GM04503 (cell line): ENCODE measurements around the gene KIF5C.

Experiments used
- DNase-seq: peaks from one replicate; pipeline ENCODE4 v3.0.0-alpha.2; 2012; ENCODE audit warnings: low read depth

Gene KIF5C

GRCh38 chr2:148924514-148925178 lies 49.6 kb downstream of the KIF5C start:
- no peak for DNase-seq

GRCh38 chr2:148926291-148926961 lies 51.4 kb downstream of the KIF5C start:
- no peak for DNase-seq

- DNase-seq: no peak
Observed at GRCh38 chr2:148926981-148927401, 52.0 kb downstream of the KIF5C start.

GRCh38 chr2:148928395-148928794 lies 53.4 kb downstream of the KIF5C start:
- DNase-seq: no peak

- no peak for DNase-seq
Observed at GRCh38 chr2:148930046-148930775, 55.2 kb downstream of the KIF5C start.

- DNase-seq: no peak
Observed at GRCh38 chr2:148932536-148932935, 57.5 kb downstream of the KIF5C start.

- DNase-seq: no peak
Observed at GRCh38 chr2:148933456-148933855, 58.4 kb downstream of the KIF5C start.

GRCh38 chr2:148935791-148936190 lies 60.8 kb downstream of the KIF5C start:
- DNase-seq: no peak

GRCh38 chr2:148936857-148937450 lies 61.9 kb downstream of the KIF5C start:
- no peak for DNase-seq

GRCh38 chr2:148939271-148939670 lies 64.2 kb downstream of the KIF5C start:
- DNase-seq: no peak

GRCh38 chr2:148943097-148943496 lies 68.1 kb downstream of the KIF5C start:
- no peak for DNase-seq

- DNase-seq: no peak
Observed at GRCh38 chr2:148944536-148944935, 69.5 kb downstream of the KIF5C start.

GRCh38 chr2:148947299-148947698 lies 72.3 kb downstream of the KIF5C start:
- no peak for DNase-seq

GRCh38 chr2:148948868-148949267 lies 73.8 kb downstream of the KIF5C start:
- DNase-seq: no peak

- DNase-seq: no peak
Observed at GRCh38 chr2:148949348-148949747, 74.3 kb downstream of the KIF5C start.

GRCh38 chr2:148952621-148953020 lies 77.6 kb downstream of the KIF5C start:
- DNase-seq: no peak

GRCh38 chr2:148953426-148953825 lies 78.4 kb downstream of the KIF5C start:
- DNase-seq: no peak

GRCh38 chr2:148954536-148954935 lies 79.5 kb downstream of the KIF5C start:
- DNase-seq: no peak

GRCh38 chr2:148955798-148956197 lies 80.8 kb downstream of the KIF5C start:
- no peak for DNase-seq

- DNase-seq: no peak
Observed at GRCh38 chr2:148957023-148957422, 82.0 kb downstream of the KIF5C start.

GRCh38 chr2:148959745-148960144 lies 84.7 kb downstream of the KIF5C start:
- no peak for DNase-seq

GRCh38 chr2:148960483-148960882 lies 85.5 kb downstream of the KIF5C start:
- no peak for DNase-seq

GRCh38 chr2:148963461-148963860 lies 88.4 kb downstream of the KIF5C start:
- no peak for DNase-seq
